Measurements from ENCODE around the gene SIN3B. TPM values are rescaled to one million over a fixed set of nuclear protein-coding genes. Genes with fewer than 3 reads are reported as not detected.

Gene SIN3B
- total RNA-seq, 3 donors from 2014 or later (not counting 1 experiment from before 2014, with no cell fraction given) = 58.4 to 70.1 (median 60.2) TPM

- Mint-ChIP-seq H3K27ac (no peak overlapping the region), H3K36me3 (no peaks in the 10 kb centered on the region), H3K4me1 (no peaks in the 10 kb centered on the region), H3K4me3 (no peak overlapping the region), H3K9me3 (no peaks in the 10 kb centered on the region), H3K27me3 (ENCODE audit: low read depth in 2 of 2) (no peaks in the 10 kb centered on the region)
- no peaks in the 10 kb centered on the region for H3K4me1 ChIP-seq (ENCODE audit: control insufficient read depth, insufficient read depth, low read length)
- H3K36me3 ChIP-seq (ENCODE audit: control insufficient read depth, insufficient read depth, low read length) = no peaks in the 10 kb centered on the region
- no peak overlapping the region for H3K27ac ChIP-seq (ENCODE audit: low read length)
- intact Hi-C loops (cut with micrococcal nuclease) = no loop called here
- no peaks in the 10 kb centered on the region for H3K27me3 ChIP-seq (ENCODE audit: control insufficient read depth, insufficient read depth, low read length)
- 92% methylated on average over 31 of the region's 31 CpGs for WGBS (ENCODE audit: insufficient coverage)
- DNase-seq (no peak), ATAC-seq (no peak)
- H3K9me3 ChIP-seq (ENCODE audit: control insufficient read depth, insufficient read depth, low read length) = no peaks in the 10 kb centered on the region
- TF ChIP-seq CTCF (IDR thresholded peaks at IDR 0.05) = no peak
- no peak overlapping the region for H3K4me3 ChIP-seq (ENCODE audit: low read length)
Measured at GRCh38 chr19:16807549-16808284, 21.5 kb upstream of the SIN3B start.

DNA sequence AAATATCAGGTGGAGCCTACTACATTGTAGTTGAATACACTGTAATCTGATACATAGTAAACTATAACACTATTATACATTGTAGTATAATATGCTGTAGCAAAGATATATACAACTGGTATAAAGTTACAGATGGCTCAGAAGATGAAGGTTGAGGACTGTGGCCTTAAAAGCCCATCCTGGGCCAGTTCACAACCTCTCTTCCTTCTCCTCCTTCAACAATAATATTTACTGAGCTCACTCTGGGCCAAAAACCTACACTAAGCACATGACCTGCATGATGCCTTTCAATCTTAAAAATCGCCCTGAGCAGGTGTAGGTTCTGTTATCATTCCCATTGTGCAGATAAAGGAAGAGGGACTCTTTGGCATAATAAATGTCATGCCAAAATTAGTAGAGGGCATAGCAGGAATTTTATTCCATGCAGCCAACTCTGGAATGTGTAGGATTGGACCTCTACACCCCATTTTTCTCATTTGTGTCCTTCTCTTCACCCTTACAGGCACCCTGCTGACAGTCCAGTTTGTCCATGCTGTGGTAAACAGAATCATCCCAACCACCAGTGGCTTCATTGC is 14.6 kb upstream of the SIN3B start:
- Histone ChIP-seq H3K4me3 (ENCODE audit: low read length) (no peak overlapping the region), H3K27me3 (ENCODE audit: control insufficient read depth, insufficient read depth, low read length) (no peaks in the 10 kb centered on the region), H3K9me3 (ENCODE audit: control insufficient read depth, insufficient read depth, low read length) (peaks cover 3% of the 10 kb centered on the region), H3K4me1 (ENCODE audit: control insufficient read depth, insufficient read depth, low read length) (no peaks in the 10 kb centered on the region), H3K27ac (ENCODE audit: low read length) (no peak overlapping the region), H3K36me3 (ENCODE audit: control insufficient read depth, insufficient read depth, low read length) (no peaks in the 10 kb centered on the region)
- ATAC-seq = no peak
- Mint-ChIP-seq H3K9me3 (no peaks in the 10 kb centered on the region), H3K4me3 (no peak overlapping the region), H3K4me1 (no peaks in the 10 kb centered on the region), H3K36me3 (no peaks in the 10 kb centered on the region), H3K27ac (no peak overlapping the region), H3K27me3 (ENCODE audit: low read depth in 2 of 2) (peaks cover 5 to 18% of the 10 kb centered on the region in 2 donors)
- no peak for DNase-seq
- no peak for TF ChIP-seq CTCF (IDR thresholded peaks at IDR 0.05)
- WGBS (ENCODE audit: insufficient coverage) = 29% methylated on average over 1 of the region's 1 CpG
- intact Hi-C loops (cut with micrococcal nuclease) = no loop called here

- Mint-ChIP-seq H3K27me3 (ENCODE audit: low read depth in 2 of 2) (peaks cover 14 to 23% of the 10 kb centered on the region in 2 donors), H3K27ac (no peak overlapping the region), H3K4me1 (peaks cover 5% of the 10 kb centered on the region in 2 donors), H3K9me3 (no peaks in the 10 kb centered on the region), H3K4me3 (no peak overlapping the region), H3K36me3 (no peaks in the 10 kb centered on the region)
- H3K36me3 ChIP-seq (ENCODE audit: control insufficient read depth, insufficient read depth, low read length) = no peaks in the 10 kb centered on the region
- peaks cover under 1% of the 10 kb centered on the region for H3K9me3 ChIP-seq (ENCODE audit: control insufficient read depth, insufficient read depth, low read length)
- H3K27me3 ChIP-seq (ENCODE audit: control insufficient read depth, insufficient read depth, low read length) = peaks cover 3% of the 10 kb centered on the region
- no peak overlapping the region for H3K4me3 ChIP-seq (ENCODE audit: low read length)
- peaks cover 1% of the 10 kb centered on the region for H3K4me1 ChIP-seq (ENCODE audit: control insufficient read depth, insufficient read depth, low read length)
- intact Hi-C loops (cut with micrococcal nuclease) = no loop called here
- no peak for TF ChIP-seq CTCF (IDR thresholded peaks at IDR 0.05)
- no peak overlapping the region for H3K27ac ChIP-seq (ENCODE audit: low read length)
- ATAC-seq = no peak
- whole genome bisulfite sequencing (ENCODE audit: insufficient coverage) = 96% methylated on average over 1 of the region's 1 CpG
- no peak for DNase-seq
Measured at GRCh38 chr19:16820056-16820455, 9.1 kb upstream of the SIN3B start.
